NCI-H187 (cell line): ENCODE measurements around the gene PTCSC3.

Source experiments
- DNase-seq, 2 experiments: peaks; one replicate each; lab custom pipeline; 2025; lab: John Stamatoyannopoulos, UW

PTCSC3 gene

GRCh38 chr14:36085861-36086260, 90.7 kb downstream of the PTCSC3 start:
- no peak for DNase-seq
